ENCODE data around the gene ARID5B. TPM values are rescaled to one million over a fixed set of nuclear protein-coding genes. Genes with fewer than 3 reads are reported as not detected.

ARID5B gene
- total RNA-seq = 43.7 and 57.3 TPM in 2 replicates

DNA sequence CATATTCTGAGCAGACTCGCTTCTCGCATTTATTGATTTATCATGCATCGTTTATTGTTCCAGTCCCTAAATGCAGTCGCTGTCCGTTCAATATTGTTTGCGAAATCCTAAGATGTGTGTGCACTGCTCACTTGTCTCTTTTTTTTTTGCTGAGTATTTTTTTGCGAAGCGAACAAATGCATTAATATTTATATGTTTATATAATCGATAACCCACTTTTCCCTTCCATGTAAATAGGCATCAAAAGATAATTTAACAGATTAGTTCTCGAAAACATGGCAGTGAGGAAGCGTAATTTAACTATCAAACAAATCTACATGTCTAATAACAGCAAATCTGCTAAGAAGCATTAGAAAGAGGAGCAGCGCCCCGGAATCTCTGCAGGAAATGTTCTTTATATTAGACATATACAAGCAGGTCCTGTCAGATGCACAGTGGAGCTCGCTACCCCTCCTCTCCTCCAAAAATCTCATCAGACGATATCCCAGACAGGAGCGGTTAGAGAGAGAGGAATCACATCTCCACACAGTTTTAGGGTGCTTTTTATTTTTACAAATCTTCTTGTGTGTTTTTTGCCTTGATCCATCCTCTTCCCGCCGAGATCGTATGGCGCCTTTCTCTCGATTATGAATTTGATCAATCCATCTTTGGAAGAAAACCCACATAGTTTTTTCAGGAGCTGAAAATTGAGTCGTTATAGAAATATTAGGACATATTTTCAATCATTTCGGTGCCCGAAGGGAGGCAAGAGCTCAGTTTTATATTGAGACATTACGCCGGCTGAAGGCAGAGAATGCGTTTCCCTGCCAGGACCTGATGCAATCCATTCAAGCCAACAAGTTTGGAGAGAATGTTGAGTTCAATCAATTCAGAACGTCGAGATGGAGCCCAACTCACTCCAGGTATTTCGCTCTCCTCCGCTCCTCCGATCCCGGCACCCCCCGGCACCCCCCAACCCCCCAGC is at the start of gene ARID5B:
Gene ARID5B, plus strand, starts transcription at position 871 of the 964 bp plus-strand sequence. Its CDS starts 11 bp downstream, at position 882.

Other genes with a start within 250 kb of the ARID5B start
- gene CABCOCO1, start 238.8 kb upstream of the ARID5B start, total RNA-seq = 0.23 and 2.0 TPM in 2 replicates

All from pericardium fibroblast (primary cell).